Aortic smooth muscle cell (primary cell): ENCODE measurements around the gene GNG4. TPM values are rescaled to one million over a fixed set of nuclear protein-coding genes. Genes with fewer than 3 reads are reported as not detected.

Experiments
- total RNA-seq: library from RNA; depleted of rRNA; stranded (reverse); fragments of >200 nt; gene quantifications from 2 replicates; pipeline ENCODE4 v1.2.3, GENCODE V29; 2014

GNG4 gene
- total RNA-seq = not detected in 2 replicates

DNA sequence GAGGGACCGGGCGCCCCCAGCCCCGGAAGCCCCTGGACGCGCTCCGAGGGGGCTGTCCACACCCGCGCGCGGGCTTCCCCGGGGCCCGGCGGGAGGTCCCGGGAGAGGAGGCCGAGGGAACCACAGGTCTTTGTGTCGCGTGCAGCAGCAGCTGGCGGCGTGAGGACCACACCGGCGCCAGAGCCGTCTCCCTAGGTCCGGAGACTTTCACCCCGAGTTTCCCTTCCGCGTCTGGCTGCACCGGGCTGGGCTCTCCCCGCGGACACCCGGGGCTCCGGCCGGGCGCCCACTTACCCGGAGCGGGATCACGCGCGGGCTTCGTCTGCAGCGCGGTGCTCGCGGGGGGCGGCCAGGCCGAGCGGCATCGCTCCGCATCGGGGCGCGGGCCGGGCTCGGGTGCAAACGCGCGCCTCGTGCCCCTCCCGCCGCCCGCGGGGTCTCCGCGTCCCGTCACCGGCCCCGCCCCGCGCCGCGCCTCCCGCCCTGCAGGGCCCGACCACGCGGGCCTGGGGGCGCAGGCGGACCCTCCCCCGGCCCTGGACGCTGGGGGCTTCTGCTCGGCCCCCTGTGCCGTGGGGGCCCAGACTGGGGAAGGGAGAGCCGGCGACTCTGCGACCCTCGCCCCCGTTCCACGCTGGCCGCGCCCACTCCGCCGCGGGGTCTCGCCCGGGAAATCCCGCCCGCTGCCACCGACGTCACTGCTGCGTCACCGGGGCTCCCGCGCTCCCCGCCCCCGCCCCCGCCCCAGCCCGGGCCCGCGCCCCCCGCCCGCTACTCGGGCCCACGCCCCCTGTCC is at the start of gene GNG4:
TSS of gene GNG4 (minus strand) at position 417 of the 796 bp plus-strand sequence. CDS start 65,946 bp downstream, outside the sequence.

GRCh38 chr1:235504122-235504493 is 145.5 kb downstream of the GNG4 start, which contains the start of gene B3GALNT2:
TSS of gene B3GALNT2 (minus strand) at chr1:235504452. CDS start at chr1:235504252, 200 bp downstream.

Other genes with a start within 250 kb of the GNG4 start
- gene B3GALNT2, start 145.3 kb downstream of the GNG4 start, total RNA-seq = 40.2 and 44.0 TPM in 2 replicates
- 32.9 and 34.2 TPM in 2 replicates for gene LYST, start 217.1 kb upstream of the GNG4 start, total RNA-seq